CD14-positive monocyte (primary cell): ENCODE data around the gene TMEM151A. TPM values are rescaled to one million over a fixed set of nuclear protein-coding genes. Genes with fewer than 3 reads are reported as not detected.

Experiments used
- DNase-seq, 3 donors: peaks; one replicate each; pipeline ENCODE4 v3.0.0-alpha.2; 2011 to 2022
- H2AFZ ChIP-seq: 2 replicates; pipeline ENCODE4 v1.6.0; 2012; ENCODE audit warnings: mild to moderate bottlenecking, low read depth, low read length, inconsistent platforms; ENCODE audit not compliant: insufficient read depth, poor library complexity, severe bottlenecking
- H3K27ac ChIP-seq, 2 donors: 1 replicate in 1 of 2; 2 replicates in 1 of 2; pipeline ENCODE4 v1.5.1; 2012 to 2013; ENCODE audit warnings: low read length in 2 of 2, control low read depth in 1 of 2, inconsistent platforms in 1 of 2, low read depth in 1 of 2, mild to moderate bottlenecking in 1 of 2
- H3K27me3 ChIP-seq, 2 donors: one replicate each; pipeline versions ENCODE4 v1.6.0 to v1.6.1; 2011 to 2013; ENCODE audit warnings: low read length in 2 of 2; ENCODE audit not compliant: control insufficient read depth in 2 of 2, insufficient read depth in 2 of 2
- H3K36me3 ChIP-seq, 2 donors: replicated peaks in 1 of 2; 1 replicate in 1 of 2; 2 replicates in 1 of 2; pipeline versions ENCODE4 v1.5.1 to v1.6.1; 2012 to 2013; ENCODE audit warnings: low read length in 2 of 2, control low read depth in 1 of 2, inconsistent platforms in 1 of 2, mild to moderate bottlenecking in 1 of 2; ENCODE audit not compliant: insufficient read depth in 2 of 2, control insufficient read depth in 1 of 2
- H3K4me1 ChIP-seq, 2 donors: 1 replicate in 1 of 2; 2 replicates in 1 of 2; pipeline versions ENCODE4 v1.5.1 to v1.6.1; 2012 to 2013; ENCODE audit warnings: low read length in 2 of 2, control low read depth in 1 of 2, inconsistent platforms in 1 of 2, mild to moderate bottlenecking in 1 of 2, moderate library complexity in 1 of 2; ENCODE audit not compliant: insufficient read depth in 2 of 2, control insufficient read depth in 1 of 2
- H3K4me2 ChIP-seq: replicated peaks from 2 replicates; pipeline ENCODE3; 2012; ENCODE audit warnings: low read length, moderate library complexity, mild to moderate bottlenecking; ENCODE audit not compliant: poor library complexity, severe bottlenecking; ENCODE audit errors: extremely low read depth
- H3K4me3 ChIP-seq, 3 experiments: fragments of 200-600 bp in 1 of 3; sonication (generic) in 1 of 3; replicated peaks in 1 of 3; 1 replicate in 2 of 3; 2 replicates in 1 of 3; pipeline ENCODE4 v1.5.1; 2011 to 2013; ENCODE audit warnings: low read length in 3 of 3, mild to moderate bottlenecking in 3 of 3, control low read depth in 2 of 3, low read depth in 2 of 3, inconsistent platforms in 1 of 3, moderate library complexity in 1 of 3
- H3K79me2 ChIP-seq: 2 replicates; pipeline ENCODE4 v1.6.0; 2012; ENCODE audit warnings: mild to moderate bottlenecking, control low read depth, inconsistent platforms, low read length, moderate library complexity; ENCODE audit not compliant: insufficient read depth
- H3K9ac ChIP-seq: 2 replicates; pipeline ENCODE4 v1.6.0; 2017; ENCODE audit warnings: low read length, mild to moderate bottlenecking; ENCODE audit not compliant: insufficient read depth, poor library complexity, severe bottlenecking
- H3K9me3 ChIP-seq, 2 donors: replicated peaks in 1 of 2; 1 replicate in 1 of 2; 2 replicates in 1 of 2; pipeline versions ENCODE4 v1.5.1 to v1.6.1; 2012 to 2013; ENCODE audit warnings: low read length in 2 of 2, control low read depth in 1 of 2; ENCODE audit not compliant: control insufficient read depth in 1 of 2, insufficient read depth in 1 of 2
- H4K20me1 ChIP-seq: 2 replicates; pipeline ENCODE4 v1.6.0; 2012; ENCODE audit warnings: mild to moderate bottlenecking, low read length, control low read depth, moderate library complexity; ENCODE audit not compliant: insufficient read depth
- H3K27ac Mint-ChIP-seq, 7 donors: one replicate each; pipeline ENCODE4 v1.8.0; 2020; ENCODE audit warnings: mild to moderate bottlenecking in 7 of 7, mixed read lengths in 7 of 7, moderate library complexity in 6 of 7, inconsistent platforms in 2 of 7
- H3K27me3 Mint-ChIP-seq, 3 donors: one replicate each; pipeline ENCODE4 v1.8.0; 2021 to 2022; ENCODE audit warnings: low read depth in 3 of 3, mild to moderate bottlenecking in 3 of 3, mixed read lengths in 3 of 3, moderate library complexity in 3 of 3, inconsistent platforms in 1 of 3
- H3K36me3 Mint-ChIP-seq, 2 donors: one replicate each; pipeline ENCODE4 v1.8.0; 2020; ENCODE audit warnings: mixed read lengths in 2 of 2, inconsistent platforms in 1 of 2, mild to moderate bottlenecking in 1 of 2
- H3K4me1 Mint-ChIP-seq: one replicate; pipeline ENCODE4 v1.8.0; 2020; ENCODE audit warnings: mild to moderate bottlenecking, mixed read lengths
- H3K4me3 Mint-ChIP-seq, 2 donors: one replicate each; pipeline ENCODE4 v1.8.0; 2020; ENCODE audit warnings: mild to moderate bottlenecking in 2 of 2, mixed read lengths in 2 of 2, moderate library complexity in 1 of 2
- H3K9me3 Mint-ChIP-seq, 7 donors: one replicate each; pipeline ENCODE4 v1.8.0; 2020 to 2022; ENCODE audit warnings: mixed read lengths in 7 of 7, mild to moderate bottlenecking in 6 of 7, moderate library complexity in 6 of 7, inconsistent platforms in 2 of 7
- WGBS: methylation state at CpG from one replicate; pipeline ENCODE4 v1.1.5; 2013; ENCODE audit warnings: missing lambda C conversion rate; ENCODE audit not compliant: insufficient coverage; 5-methylcytosine and 5-hydroxymethylcytosine counted together
- intact Hi-C, 2 donors: fragments of 100-400 bp; cut with micrococcal nuclease; formaldehyde crosslinking; loops; one replicate each; pipeline versions ENCODE4 v1.15.0 to v1.15.1; 2023
- polyA plus RNA-seq, 3 donors: library from polyadenylated mRNA; depleted of rRNA in 1 of 3; unstranded in 2 of 3; stranded (reverse) in 1 of 3; fragments of 300-500 nt in 2 of 3; fragments of >200 nt in 1 of 3; fragmentation: Illumina TruSeq in 2 of 3; gene quantifications; 1 replicate in 2 of 3; 2 replicates in 1 of 3; pipeline ENCODE4 v1.2.3, GENCODE V29; 2012 to 2021
- TF ChIP-seq, protein P1 (sequence below): fragments of 200-600 bp; IDR thresholded peaks from one replicate; pipeline ENCODE4 v1.8.0; 2022; ENCODE audit warnings: antibody characterized with exemption, mild to moderate bottlenecking

The TMEM151A gene
- polyA plus RNA-seq, 3 donors, result not detected

DNA sequence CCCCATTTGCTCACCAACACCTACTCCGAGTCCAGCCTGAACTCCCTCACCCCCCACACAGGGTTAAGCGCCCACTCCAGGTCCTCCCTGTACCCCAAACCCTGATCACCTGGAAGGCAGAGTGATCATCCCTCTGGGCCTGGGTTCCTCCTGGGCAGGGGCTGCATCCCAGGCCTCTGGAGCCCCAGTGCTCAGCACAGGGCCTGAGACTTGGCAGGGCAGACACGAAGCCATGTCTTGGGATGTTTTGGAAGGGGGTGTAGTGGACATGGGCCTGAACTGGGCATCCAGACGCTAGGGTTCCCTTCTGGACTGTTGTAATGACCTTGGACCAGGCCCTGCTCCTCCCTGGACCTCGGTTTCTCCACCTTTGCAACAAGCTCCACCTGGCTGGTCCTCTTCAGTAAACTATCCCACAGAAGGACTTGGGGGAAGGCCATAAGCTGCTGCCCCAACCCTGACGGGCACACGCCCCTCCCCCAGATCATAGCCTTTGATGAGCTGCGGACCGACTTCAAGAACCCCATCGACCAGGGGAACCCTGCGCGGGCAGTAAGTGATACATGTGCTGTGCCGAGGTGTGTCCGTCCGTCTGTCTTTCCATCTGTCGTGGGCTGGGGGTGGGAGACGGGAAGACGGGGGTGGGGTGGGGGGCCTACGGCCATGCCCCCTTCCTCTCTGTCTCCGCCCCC, 9.8 kb upstream of the TMEM151A start:
- intact Hi-C loops, result loop anchor here (2.0 kb wide), 1 partner anchor 59 kb away; no protein-coding TSS in a partner anchor
- Histone ChIP-seq H3K27ac (no peak overlapping the region), H3K79me2 (no peaks in the 10 kb centered on the region), H3K9me3 (no peaks in the 10 kb centered on the region), H3K27me3 (peaks cover 3 to 23% of the 10 kb centered on the region in 2 donors), H3K4me1 (peaks cover 11 to 26% of the 10 kb centered on the region in 2 donors), H3K9ac (no peak overlapping the region), H3K4me3 (no peak overlapping the region), H2AFZ (no peak overlapping the region), H3K36me3 (peaks cover 3 to 14% of the 10 kb centered on the region in 2 donors), H3K4me2 (no peak overlapping the region), H4K20me1 (peaks cover 49% of the 10 kb centered on the region)
- H3K9me3 Mint-ChIP-seq, result peaks cover 0 to 7% (median 2%) of the 10 kb centered on the region in 7 donors
- DNase-seq, result no peak
- 58% methylated on average over 7 of the region's 20 CpGs for WGBS
- H3K36me3 Mint-ChIP-seq, result peaks cover 13 to 21% of the 10 kb centered on the region in 2 donors
- H3K4me3 Mint-ChIP-seq, result peak overlapping the region in 1 of 2 donors; percentile 9
- TF ChIP-seq, protein P1, sequence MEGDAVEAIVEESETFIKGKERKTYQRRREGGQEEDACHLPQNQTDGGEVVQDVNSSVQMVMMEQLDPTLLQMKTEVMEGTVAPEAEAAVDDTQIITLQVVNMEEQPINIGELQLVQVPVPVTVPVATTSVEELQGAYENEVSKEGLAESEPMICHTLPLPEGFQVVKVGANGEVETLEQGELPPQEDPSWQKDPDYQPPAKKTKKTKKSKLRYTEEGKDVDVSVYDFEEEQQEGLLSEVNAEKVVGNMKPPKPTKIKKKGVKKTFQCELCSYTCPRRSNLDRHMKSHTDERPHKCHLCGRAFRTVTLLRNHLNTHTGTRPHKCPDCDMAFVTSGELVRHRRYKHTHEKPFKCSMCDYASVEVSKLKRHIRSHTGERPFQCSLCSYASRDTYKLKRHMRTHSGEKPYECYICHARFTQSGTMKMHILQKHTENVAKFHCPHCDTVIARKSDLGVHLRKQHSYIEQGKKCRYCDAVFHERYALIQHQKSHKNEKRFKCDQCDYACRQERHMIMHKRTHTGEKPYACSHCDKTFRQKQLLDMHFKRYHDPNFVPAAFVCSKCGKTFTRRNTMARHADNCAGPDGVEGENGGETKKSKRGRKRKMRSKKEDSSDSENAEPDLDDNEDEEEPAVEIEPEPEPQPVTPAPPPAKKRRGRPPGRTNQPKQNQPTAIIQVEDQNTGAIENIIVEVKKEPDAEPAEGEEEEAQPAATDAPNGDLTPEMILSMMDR, result no peak
- peaks cover 24% of the 10 kb centered on the region for H3K4me1 Mint-ChIP-seq
- H3K27me3 Mint-ChIP-seq, result peaks cover 22 to 34% (median 32%) of the 10 kb centered on the region in 3 donors
- H3K27ac Mint-ChIP-seq, result peak overlapping the region in 4 of 7 donors; percentile 31 to 72 (median 53)

DNA sequence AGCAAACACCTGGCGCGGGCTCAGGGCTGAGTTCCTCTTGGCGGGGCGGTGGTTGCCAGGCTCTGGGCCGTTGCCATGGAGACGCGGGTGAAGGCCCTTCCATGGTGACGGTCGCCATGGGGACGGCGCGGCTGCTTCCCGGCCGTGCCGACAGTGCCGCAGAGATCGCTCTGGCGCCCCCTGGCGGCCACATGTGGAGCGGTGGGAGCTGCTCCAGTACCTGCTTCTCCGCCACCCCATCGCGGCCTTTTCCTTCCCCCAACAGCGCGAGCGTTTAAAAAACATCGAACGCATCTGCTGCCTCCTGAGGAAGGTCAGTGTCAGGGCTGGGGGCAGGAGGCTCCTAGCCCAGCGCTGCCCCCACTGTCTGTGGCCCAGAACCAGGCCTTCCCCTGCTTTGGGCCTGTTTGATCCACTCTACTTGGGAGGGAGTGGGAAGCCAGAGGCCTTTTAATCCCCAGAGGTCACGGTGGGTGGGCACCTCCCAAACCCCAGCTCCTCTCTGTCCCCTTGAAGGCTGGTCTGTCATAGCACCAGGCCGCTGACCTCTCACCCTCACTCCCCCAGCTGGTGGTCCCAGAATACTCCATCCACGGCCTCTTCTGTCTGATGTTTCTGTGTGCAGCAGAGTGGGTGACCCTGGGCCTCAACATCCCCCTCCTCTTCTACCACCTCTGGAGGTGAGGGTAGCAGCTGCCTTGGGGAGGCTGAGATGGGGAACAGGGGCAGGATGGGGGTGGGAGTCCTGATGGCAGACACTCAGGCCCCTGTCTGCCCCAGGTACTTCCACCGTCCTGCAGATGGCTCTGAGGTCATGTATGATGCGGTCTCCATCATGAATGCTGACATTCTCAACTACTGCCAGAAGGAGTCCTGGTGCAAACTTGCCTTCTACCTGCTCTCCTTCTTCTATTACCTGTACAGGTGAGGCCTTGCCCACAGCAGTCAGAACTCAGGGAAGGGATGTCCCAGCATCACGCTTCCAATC, 8.9 kb upstream of the TMEM151A start:
- Mint-ChIP-seq H3K27ac (peak overlapping the region in 2 of 7 donors; percentile 70), H3K9me3 (peaks cover 0 to 7% (median 2%) of the 10 kb centered on the region in 7 donors), H3K4me1 (peaks cover 26% of the 10 kb centered on the region), H3K27me3 (peaks cover 21 to 26% (median 24%) of the 10 kb centered on the region in 3 donors), H3K4me3 (no peak overlapping the region), H3K36me3 (peaks cover 10 to 17% of the 10 kb centered on the region in 2 donors)
- WGBS, result 8% methylated on average over 25 of the region's 35 CpGs
- peaks cover 15 to 28% of the 10 kb centered on the region in 2 donors for H3K4me1 ChIP-seq
- peaks cover 41% of the 10 kb centered on the region for H4K20me1 ChIP-seq
- intact Hi-C loops, result loop anchor here (2.0 kb wide), 1 partner anchor 60 kb away; no protein-coding TSS in a partner anchor
- peak; percentile 98 to 99 (median 98) for DNase-seq
- no peak overlapping the region for H3K4me2 ChIP-seq
- H3K36me3 ChIP-seq, result peaks cover 3 to 14% of the 10 kb centered on the region in 2 donors
- TF ChIP-seq, protein P1, result peak; percentile 96
- no peak overlapping the region for H2AFZ ChIP-seq
- H3K9me3 ChIP-seq, result no peaks in the 10 kb centered on the region
- peaks cover 3 to 18% of the 10 kb centered on the region in 2 donors for H3K27me3 ChIP-seq
- H3K79me2 ChIP-seq, result no peaks in the 10 kb centered on the region
- no peak overlapping the region for H3K4me3 ChIP-seq
- no peak overlapping the region for H3K27ac ChIP-seq
- no peak overlapping the region for H3K9ac ChIP-seq
